HG03196 (cell line): ENCODE results near the gene TBK1.
"Not testable (repeated sequence)": the region's sequence is repeated elsewhere in the genome, so short reads cannot be mapped to it uniquely, and the experiment has no call there.

Source experiments
- ATAC-seq: cut with Tn5 transposase; IDR thresholded peaks from one replicate; pipeline ENCODE4 v1.9.1; 2021; ENCODE audit not compliant: unreplicated experiment

The TBK1 gene

DNA sequence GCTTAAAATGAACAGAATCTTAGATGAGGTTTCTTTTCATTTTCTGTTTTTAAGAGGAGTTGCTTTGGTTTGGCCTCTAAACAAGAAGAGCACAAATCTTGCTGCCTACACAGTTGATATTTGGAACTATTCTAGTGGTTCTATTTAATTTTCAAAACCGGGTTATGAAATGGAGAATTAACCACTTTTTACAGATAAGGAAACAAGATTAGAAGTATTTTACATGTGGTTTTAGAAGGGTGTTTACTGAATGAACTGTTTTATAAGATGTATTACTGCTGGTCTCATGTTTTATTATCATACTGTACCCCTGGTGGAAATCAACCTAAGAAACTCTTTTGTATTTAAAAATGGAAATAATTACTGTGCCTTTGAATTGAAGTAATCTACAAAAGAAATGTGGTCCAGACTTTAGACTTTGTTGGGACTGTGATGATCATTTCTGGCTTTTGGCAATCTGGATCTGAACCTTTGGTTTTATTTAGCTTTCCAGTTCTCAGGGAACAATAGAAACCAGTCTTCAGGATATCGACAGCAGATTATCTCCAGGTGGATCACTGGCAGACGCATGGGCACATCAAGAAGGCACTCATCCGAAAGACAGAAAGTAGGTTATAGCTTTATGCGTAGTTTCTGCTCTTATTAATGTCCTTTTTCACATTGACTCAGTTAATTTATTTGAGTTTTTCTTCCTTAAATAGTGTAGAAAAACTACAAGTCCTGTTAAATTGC lies 43.2 kb downstream of the TBK1 start:
- no peak for ATAC-seq

GRCh38 chr12:64496839-64497400 lies 45.0 kb downstream of the TBK1 start:
- no peak for ATAC-seq

DNA sequence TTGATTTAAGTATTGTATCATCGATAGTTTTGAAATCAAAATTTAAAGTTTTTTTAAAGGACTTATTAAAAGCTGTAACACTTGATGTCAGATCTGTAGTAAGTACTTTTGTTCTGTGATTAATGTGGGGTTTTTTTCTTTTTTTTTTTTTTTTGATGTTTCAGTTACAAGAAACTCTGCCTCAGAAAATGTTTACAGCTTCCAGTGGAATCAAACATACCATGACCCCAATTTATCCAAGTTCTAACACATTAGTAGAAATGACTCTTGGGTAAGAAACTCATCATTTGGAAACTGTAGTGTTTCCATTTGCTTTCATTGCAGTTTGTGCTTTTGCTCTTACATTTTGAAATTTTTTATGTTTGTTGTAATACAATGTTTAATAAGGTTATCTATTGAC lies 45.6 kb downstream of the TBK1 start:
- ATAC-seq: no peak

DNA sequence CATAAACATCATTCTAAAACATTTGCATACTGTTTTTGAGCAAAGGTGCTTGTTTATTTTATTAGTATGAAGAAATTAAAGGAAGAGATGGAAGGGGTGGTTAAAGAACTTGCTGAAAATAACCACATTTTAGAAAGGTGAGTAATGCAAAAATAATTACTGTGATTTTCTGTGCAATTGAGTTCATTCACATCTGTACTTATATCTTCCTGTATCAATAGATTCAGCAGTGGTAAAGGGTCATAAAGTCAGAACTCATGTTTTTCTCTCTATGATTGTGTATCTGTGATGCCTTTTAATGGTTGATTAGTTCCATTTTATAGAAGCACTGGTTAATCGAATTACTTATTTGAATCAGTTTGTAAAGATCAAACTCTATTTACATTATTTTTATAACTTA lies 46.0 kb downstream of the TBK1 start:
- ATAC-seq: no peak

GRCh38 chr12:64500394-64500793 lies 48.5 kb downstream of the TBK1 start:
- no peak for ATAC-seq

DNA sequence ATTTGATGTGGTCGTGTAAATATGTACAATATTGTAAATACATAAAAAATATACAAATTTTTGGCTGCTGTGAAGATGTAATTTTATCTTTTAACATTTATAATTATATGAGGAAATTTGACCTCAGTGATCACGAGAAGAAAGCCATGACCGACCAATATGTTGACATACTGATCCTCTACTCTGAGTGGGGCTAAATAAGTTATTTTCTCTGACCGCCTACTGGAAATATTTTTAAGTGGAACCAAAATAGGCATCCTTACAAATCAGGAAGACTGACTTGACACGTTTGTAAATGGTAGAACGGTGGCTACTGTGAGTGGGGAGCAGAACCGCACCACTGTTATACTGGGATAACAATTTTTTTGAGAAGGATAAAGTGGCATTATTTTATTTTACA lies 49.6 kb downstream of the TBK1 start:
- no peak for ATAC-seq

GRCh38 chr12:64506955-64507354 lies 55.0 kb downstream of the TBK1 start:
- no peak for ATAC-seq

- ATAC-seq: no peak
These were observed 58.7 kb downstream of the TBK1 start for GRCh38 chr12:64510667-64511066.

GRCh38 chr12:64518396-64518795 lies 66.5 kb downstream of the TBK1 start:
- no peak for ATAC-seq

- ATAC-seq: no peak
These were observed 69.9 kb downstream of the TBK1 start for GRCh38 chr12:64521833-64522232.

- ATAC-seq: no peak
These were observed 70.4 kb downstream of the TBK1 start for GRCh38 chr12:64522316-64522715.

DNA sequence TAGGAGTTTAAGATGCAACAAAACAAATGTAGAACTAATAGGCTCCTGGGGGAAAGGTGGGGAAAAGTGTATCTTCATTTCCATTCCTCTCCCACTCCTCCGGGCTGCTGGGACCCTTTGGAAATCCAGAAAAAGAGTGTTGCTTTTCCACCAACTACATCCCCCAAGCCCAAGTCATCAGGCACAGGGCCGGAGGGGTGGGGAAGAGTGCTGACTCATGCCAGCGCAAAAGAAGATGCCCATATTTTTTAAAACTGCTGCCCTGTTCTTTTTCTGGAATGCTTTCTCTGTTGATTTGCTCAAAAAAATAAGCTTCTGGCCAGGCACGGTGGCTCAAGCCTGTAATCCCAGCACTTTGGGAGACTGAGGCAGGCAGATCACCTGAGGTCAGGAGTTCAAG lies 70.9 kb downstream of the TBK1 start:
- no peak for ATAC-seq

GRCh38 chr12:64523565-64524444 lies 71.9 kb downstream of the TBK1 start:
- not testable (repeated sequence) for ATAC-seq

DNA sequence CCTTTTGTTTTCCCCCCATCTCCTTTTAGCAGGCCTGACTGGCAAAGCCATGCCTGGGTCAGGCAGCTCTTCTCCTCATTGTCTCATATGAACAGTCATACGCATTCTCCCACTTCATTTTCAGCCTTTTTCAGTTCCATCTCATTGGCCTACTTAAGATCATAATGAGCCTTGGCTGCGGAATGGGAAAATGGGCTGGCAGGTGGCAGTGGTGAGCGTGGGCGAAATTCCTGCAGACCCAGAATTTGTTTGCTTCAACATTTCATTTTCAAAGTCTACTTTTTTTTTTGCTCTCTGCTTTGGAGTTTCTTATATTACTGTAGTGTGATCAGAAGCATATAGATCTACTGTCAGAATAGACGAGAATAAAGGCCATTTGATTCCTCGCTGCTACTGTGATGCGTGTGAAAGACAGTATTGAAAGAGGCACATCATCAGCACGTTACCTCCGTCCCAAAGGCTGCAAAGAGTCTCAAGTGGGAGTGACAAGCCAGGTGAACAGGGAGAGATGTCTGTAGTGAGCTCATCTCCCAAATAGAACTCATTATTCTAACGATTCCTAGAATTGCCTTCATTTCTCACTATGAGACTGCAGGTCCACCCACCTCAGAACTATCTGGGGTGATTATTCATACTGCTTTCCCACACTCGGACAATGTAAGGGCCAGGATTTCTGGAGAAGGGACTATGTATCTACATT lies 73.7 kb downstream of the TBK1 start:
- no peak for ATAC-seq

GRCh38 chr12:64526859-64527258 lies 74.9 kb downstream of the TBK1 start:
- no peak for ATAC-seq

DNA sequence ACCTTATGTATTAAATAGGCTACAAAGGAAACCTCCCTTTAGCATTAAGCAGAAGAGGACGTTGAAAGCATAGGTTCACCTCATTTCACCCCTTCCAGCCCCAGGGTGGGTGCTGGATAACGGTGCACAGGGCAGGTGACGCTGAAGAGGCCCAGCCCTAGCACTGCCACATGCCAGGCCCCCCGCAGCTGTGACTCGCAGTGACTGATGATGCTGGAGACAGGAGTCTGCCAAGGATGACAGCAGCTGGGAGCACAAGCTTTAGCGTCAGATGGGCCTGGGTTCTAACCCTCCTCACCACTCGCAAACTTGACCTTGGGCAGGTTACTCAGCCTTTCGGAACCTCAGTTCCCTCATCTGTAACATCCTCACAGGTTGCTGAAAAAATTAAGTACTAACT lies 76.7 kb downstream of the TBK1 start:
- no peak for ATAC-seq

DNA sequence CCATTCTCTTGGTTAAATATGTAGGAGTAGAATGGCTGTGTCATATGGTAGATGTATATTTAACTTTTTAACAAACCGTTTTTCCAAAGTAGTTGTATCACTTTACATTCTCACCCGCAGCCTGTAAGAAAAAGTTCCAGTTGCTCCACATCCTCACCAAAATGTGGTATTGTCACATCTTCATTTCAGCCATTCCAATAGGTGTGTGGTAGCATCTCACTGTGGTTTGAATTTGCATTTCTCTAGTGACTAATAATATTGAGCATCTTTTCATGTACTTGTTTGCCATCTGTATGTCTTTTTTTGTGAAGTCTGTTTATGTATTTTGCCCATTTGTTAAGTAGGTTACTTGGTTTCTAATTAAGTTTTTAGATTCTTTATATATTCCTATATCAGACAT lies 78.6 kb downstream of the TBK1 start:
- no peak for ATAC-seq

- no peak for ATAC-seq
These were observed 79.9 kb downstream of the TBK1 start for GRCh38 chr12:64531665-64532334.

GRCh38 chr12:64532734-64533351 lies 80.9 kb downstream of the TBK1 start:
- ATAC-seq: no peak

DNA sequence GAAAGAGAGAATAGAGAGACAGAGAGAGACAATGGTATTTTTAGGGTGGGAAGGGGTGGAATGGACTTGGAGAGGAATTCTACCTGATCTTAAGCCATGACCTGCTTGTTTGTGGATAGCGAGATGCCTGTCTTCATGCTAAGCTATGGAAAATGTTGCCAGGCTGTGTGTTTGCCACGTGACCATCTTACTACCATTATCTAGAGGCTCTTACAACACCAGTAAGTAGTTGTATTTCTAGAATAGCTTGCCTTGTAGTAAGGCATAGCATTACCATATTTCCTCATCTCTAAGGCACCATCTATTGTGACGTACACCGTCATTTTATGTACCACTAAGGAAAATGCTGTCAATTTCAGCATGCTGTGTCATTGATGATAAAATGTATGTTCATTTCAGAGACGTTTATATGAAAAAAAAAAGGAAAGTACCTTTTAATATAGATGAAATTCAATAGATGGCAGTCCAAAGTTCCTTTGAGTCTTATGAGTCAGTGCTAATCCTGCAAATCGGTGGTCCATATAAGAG lies 82.8 kb downstream of the TBK1 start:
- no peak for ATAC-seq
